B cell (primary cell): ENCODE data around the gene TRMT112. TPM values are rescaled to one million over a fixed set of nuclear protein-coding genes. Genes with fewer than 3 reads are reported as not detected.

Source experiments
- ATAC-seq: fragments of 200-7000 bp; cut with Tn5 transposase; one replicate; pipeline ENCODE4 v1.10.0; 2021; ENCODE audit warnings: low read depth, mild to moderate bottlenecking, moderate number of reproducible peaks, moderate library complexity
- CTCF ChIA-PET: fragments of 350-600 bp; sonication (Branson Sonifier 250); formaldehyde crosslinking; loops from one replicate; lab custom pipeline; 2021; ENCODE audit warnings: antibody characterized with exemption, inconsistent platforms; lab: Charles Lee
- POLR2A ChIA-PET: fragments of 350-600 bp; sonication (Branson Sonifier 250); formaldehyde crosslinking; loops from one replicate; lab custom pipeline; 2021; ENCODE audit warnings: antibody characterized with exemption; lab: Charles Lee
- DNase-seq: peaks from one replicate; pipeline ENCODE4 v3.0.0; 2013
- H2AFZ ChIP-seq: 2 replicates; pipeline ENCODE4 v1.6.1; 2012; ENCODE audit warnings: mild to moderate bottlenecking, low read depth, low read length; ENCODE audit not compliant: insufficient read depth, poor library complexity, severe bottlenecking
- H3K27ac ChIP-seq, 2 donors: 1 replicate in 1 of 2; 2 replicates in 1 of 2; pipeline ENCODE4 v1.5.1; 2012 to 2013; ENCODE audit warnings: low read length in 2 of 2, mild to moderate bottlenecking in 2 of 2, moderate library complexity in 1 of 2
- H3K27me3 ChIP-seq, 4 experiments: fragments of 200-600 bp in 1 of 4; sonication (generic) in 1 of 4; replicated peaks in 1 of 4; 1 replicate in 2 of 4; 2 replicates in 2 of 4; pipeline versions ENCODE4 v1.6.1 to v1.7.0; 2013 to 2016; ENCODE audit warnings: low read length in 3 of 4, mild to moderate bottlenecking in 2 of 4, mixed read lengths in 1 of 4, moderate library complexity in 1 of 4; ENCODE audit not compliant: insufficient read depth in 4 of 4, control insufficient read depth in 3 of 4; ENCODE audit errors: control extremely low read depth in 1 of 4
- H3K36me3 ChIP-seq, 2 experiments: replicated peaks in 1 of 2; 1 replicate in 1 of 2; 2 replicates in 1 of 2; pipeline versions ENCODE4 v1.6.1 to v1.7.1; 2013; ENCODE audit warnings: low read length in 1 of 2; ENCODE audit not compliant: insufficient read depth in 2 of 2, control insufficient read depth in 1 of 2; ENCODE audit errors: control extremely low read depth in 1 of 2, extremely low read depth in 1 of 2
- H3K4me1 ChIP-seq, 2 donors: fragments of 200-600 bp in 1 of 2; sonication (generic) in 1 of 2; 1 replicate in 1 of 2; 2 replicates in 1 of 2; pipeline versions ENCODE4 v1.5.1 to v1.6.1; 2013 to 2017; ENCODE audit warnings: low read length in 2 of 2; ENCODE audit not compliant: control insufficient read depth in 2 of 2, insufficient read depth in 2 of 2
- H3K4me2 ChIP-seq: replicated peaks from 2 replicates; pipeline ENCODE3; 2012; ENCODE audit warnings: mild to moderate bottlenecking, low read depth, low read length; ENCODE audit not compliant: poor library complexity, severe bottlenecking
- H3K4me3 ChIP-seq, 5 experiments: fragments of 200-600 bp in 1 of 5; sonication (generic) in 1 of 5; 1 replicate in 3 of 5; 2 replicates in 2 of 5; pipeline versions ENCODE4 v1.5.1 to v1.7.0; 2011 to 2016; ENCODE audit warnings: low read length in 4 of 5, mild to moderate bottlenecking in 4 of 5, low read depth in 2 of 5, control low read depth in 1 of 5, moderate library complexity in 1 of 5; ENCODE audit not compliant: insufficient read depth in 1 of 5; ENCODE audit errors: control extremely low read depth in 1 of 5, extremely low read depth in 1 of 5
- H3K79me2 ChIP-seq: fragments of 200-600 bp; sonication (generic); one replicate; pipeline ENCODE4 v1.6.0; 2016; ENCODE audit warnings: low read length; ENCODE audit not compliant: control insufficient read depth, insufficient read depth
- H3K9ac ChIP-seq: fragments of 200-600 bp; sonication (generic); 2 replicates; pipeline ENCODE4 v1.6.1; 2017; ENCODE audit warnings: mild to moderate bottlenecking, low read length, moderate library complexity
- H3K9me3 ChIP-seq, 3 donors: one replicate each; pipeline versions ENCODE4 v1.6.1 to v1.7.1; 2013; ENCODE audit warnings: low read length in 2 of 3; ENCODE audit not compliant: control insufficient read depth in 2 of 3, insufficient read depth in 1 of 3; ENCODE audit errors: control extremely low read depth in 1 of 3
- H4K20me1 ChIP-seq: 2 replicates; pipeline ENCODE4 v1.6.0; 2012; ENCODE audit warnings: mild to moderate bottlenecking, low read length; ENCODE audit not compliant: insufficient read depth, control insufficient read depth, poor library complexity, severe bottlenecking
- H3K27ac Mint-ChIP-seq: one replicate; pipeline ENCODE4 v1.8.0; 2021; ENCODE audit warnings: mixed read lengths
- H3K27me3 Mint-ChIP-seq: one replicate; pipeline ENCODE4 v1.8.0; 2021; ENCODE audit warnings: mixed read lengths
- H3K4me1 Mint-ChIP-seq: one replicate; pipeline ENCODE4 v1.8.0; 2021; ENCODE audit warnings: mixed read lengths
- H3K4me3 Mint-ChIP-seq: one replicate; pipeline ENCODE4 v1.8.0; 2021; ENCODE audit warnings: mixed read lengths
- H3K9me3 Mint-ChIP-seq: one replicate; pipeline ENCODE4 v1.8.0; 2022; ENCODE audit warnings: mixed read lengths; ENCODE audit not compliant: insufficient read depth
- CTCF ChIP-seq: fragments of 200-600 bp; IDR thresholded peaks from one replicate; pipeline ENCODE4 v1.8.0; 2022; ENCODE audit warnings: antibody characterized with exemption, mild to moderate bottlenecking
- EZH2 ChIP-seq: IDR thresholded peaks from 2 replicates; pipeline ENCODE4 v1.6.1; 2012; ENCODE audit warnings: borderline replicate concordance, low read depth, mild to moderate bottlenecking, moderate library complexity, low read length; ENCODE audit not compliant: insufficient read depth, poor library complexity, severe bottlenecking
- WGBS: methylation state at CpG from one replicate; pipeline ENCODE4 v1.1.5; 2013; ENCODE audit warnings: missing lambda C conversion rate; ENCODE audit not compliant: insufficient coverage; 5-methylcytosine and 5-hydroxymethylcytosine counted together
- intact Hi-C: fragments of 100-400 bp; cut with micrococcal nuclease; formaldehyde crosslinking; loops from one replicate; pipeline ENCODE4 v1.10.0; 2022
- polyA plus RNA-seq: library from polyadenylated mRNA; depleted of rRNA; stranded (reverse); fragments of >200 nt; gene quantifications from 2 replicates; pipeline ENCODE4 v1.2.3, GENCODE V29; 2012
- total RNA-seq, 2 donors: library from RNA; stranded (reverse); fragments of 120-200 nt in 1 of 2; gene quantifications; 1 replicate in 1 of 2; 2 replicates in 1 of 2; pipeline versions ENCODE4 v1.2.3 to v1.2.4, GENCODE V29; 2013 to 2022

Gene TRMT112
- total and polyA plus RNA-seq, 2 donors (not counting 1 experiment from before 2014, with no cell fraction given) = 133 to 231 TPM

- no peak overlapping the region for H3K9ac ChIP-seq
- 84% methylated on average over 18 of the region's 18 CpGs for WGBS
These were observed 33.8 kb upstream of the TRMT112 start for GRCh38 chr11:64351136-64351631.

More at GRCh38 chr11:64351136-64351631, 33.8 kb upstream of the TRMT112 start:
- Histone ChIP-seq H3K27me3 (no peaks in the 10 kb centered on the region), H3K4me2 (no peak overlapping the region), H4K20me1 (peaks cover 21% of the 10 kb centered on the region), H3K4me1 (peaks cover 0 to 14% of the 10 kb centered on the region in 2 donors), H3K27ac (no peak overlapping the region), H3K4me3 (no peak overlapping the region), H2AFZ (no peak overlapping the region), H3K9me3 (no peaks in the 10 kb centered on the region), H3K79me2 (peaks cover 3% of the 10 kb centered on the region), H3K36me3 (peaks cover 2 to 21% of the 10 kb centered on the region in 2 experiments)
- H3K27ac Mint-ChIP-seq = no peak overlapping the region
- intact Hi-C loops = no loop called here
- POLR2A ChIA-PET = interaction anchor here (1.2 kb wide), 1 partner anchor 33 kb away, joined by 4 read pairs; the partner anchor contains the start of gene PRDX5
- DNase-seq = no peak
- no peak for TF ChIP-seq EZH2
- no peak for TF ChIP-seq CTCF
- H3K4me1 Mint-ChIP-seq = peaks cover 8% of the 10 kb centered on the region
- no peaks in the 10 kb centered on the region for H3K9me3 Mint-ChIP-seq
- CTCF ChIA-PET = interaction anchor here (1.3 to 3.7 kb wide), 2 partner anchors 34 to 147 kb away, joined by 4 to 16 read pairs; partner anchors contain the start of genes PRDX5 and TRMT112
- no peak overlapping the region for H3K4me3 Mint-ChIP-seq
- H3K27me3 Mint-ChIP-seq = no peaks in the 10 kb centered on the region
- ATAC-seq = no peak
